ENCODE data around the gene UBE2E2. TPM values are rescaled to one million over a fixed set of nuclear protein-coding genes. Genes with fewer than 3 reads are reported as not detected.

UBE2E2 gene
- total and polyA plus RNA-seq, 2 donors (not counting 1 experiment from before 2014, with no cell fraction given), result 16.0 to 45.0 TPM

- peaks cover 63% of the 10 kb centered on the region for H3K79me2 ChIP-seq (ENCODE audit: control insufficient read depth, insufficient read depth, low read length)
- POLR2A ChIA-PET, result no interaction called here
- H3K9me3 ChIP-seq (ENCODE audit: control extremely low read depth in 1 of 3, control insufficient read depth in 2 of 3, insufficient read depth in 1 of 3, low read length in 2 of 3), result no peaks in the 10 kb centered on the region
- no peak overlapping the region for H3K9ac ChIP-seq (ENCODE audit: low read length)
- no peak overlapping the region for H3K27ac ChIP-seq (ENCODE audit: low read length in 2 of 2)
- H3K4me1 ChIP-seq (ENCODE audit: control insufficient read depth in 2 of 2, insufficient read depth in 2 of 2, low read length in 2 of 2), result peaks cover 7 to 10% of the 10 kb centered on the region in 2 donors
- no peaks in the 10 kb centered on the region for H3K27me3 ChIP-seq (replicated peaks in 1 of 4; ENCODE audit: control extremely low read depth in 1 of 4, control insufficient read depth in 3 of 4, insufficient read depth in 4 of 4, low read length in 3 of 4)
- Mint-ChIP-seq H3K27ac (no peak overlapping the region), H3K27me3 (no peaks in the 10 kb centered on the region), H3K4me1 (peaks cover 40% of the 10 kb centered on the region), H3K4me3 (no peak overlapping the region), H3K9me3 (ENCODE audit: insufficient read depth) (no peaks in the 10 kb centered on the region)
- no peak overlapping the region for H3K4me2 ChIP-seq (replicated peaks; ENCODE audit: low read depth, low read length, poor library complexity, severe bottlenecking)
- H2AFZ ChIP-seq (ENCODE audit: insufficient read depth, low read depth, low read length, poor library complexity, severe bottlenecking), result no peak overlapping the region
- ATAC-seq (ENCODE audit: low read depth) (no peak), DNase-seq (no peak)
- CTCF ChIA-PET, result no interaction called here
- peaks cover 2% of the 10 kb centered on the region for H4K20me1 ChIP-seq (ENCODE audit: control insufficient read depth, insufficient read depth, low read length, poor library complexity, severe bottlenecking)
- no peaks in the 10 kb centered on the region for H3K36me3 ChIP-seq (replicated peaks in 1 of 2; ENCODE audit: control extremely low read depth in 1 of 2, control insufficient read depth in 1 of 2, extremely low read depth in 1 of 2, insufficient read depth in 2 of 2, low read length in 1 of 2)
- H3K4me3 ChIP-seq (ENCODE audit: control extremely low read depth in 1 of 5, extremely low read depth in 1 of 5, insufficient read depth in 1 of 5, low read depth in 2 of 5, low read length in 4 of 5), result no peak overlapping the region
- intact Hi-C loops (cut with micrococcal nuclease), result no loop called here
- TF ChIP-seq CTCF (IDR thresholded peaks at IDR 0.05), result no peak
- no peak for TF ChIP-seq EZH2 (IDR thresholded peaks at IDR 0.05; ENCODE audit: borderline replicate concordance, insufficient read depth, low read depth, low read length, poor library complexity, severe bottlenecking)
- 100% methylated on average over 1 of the region's 3 CpGs for WGBS (ENCODE audit: insufficient coverage)
These were observed 256.3 kb downstream of the UBE2E2 start for GRCh38 chr3:23459465-23459864.

GRCh38 chr3:23459889-23460546 lies 256.9 kb downstream of the UBE2E2 start:
- H3K9me3 Mint-ChIP-seq (ENCODE audit: insufficient read depth), result no peaks in the 10 kb centered on the region
- no peak overlapping the region for H3K27ac Mint-ChIP-seq
- intact Hi-C loops (cut with micrococcal nuclease), result no loop called here
- no peak for TF ChIP-seq CTCF (IDR thresholded peaks at IDR 0.05)
- no peak for TF ChIP-seq EZH2 (IDR thresholded peaks at IDR 0.05; ENCODE audit: borderline replicate concordance, insufficient read depth, low read depth, low read length, poor library complexity, severe bottlenecking)
- Histone ChIP-seq H3K79me2 (ENCODE audit: control insufficient read depth, insufficient read depth, low read length) (peaks cover 58% of the 10 kb centered on the region), H3K4me1 (ENCODE audit: control insufficient read depth in 2 of 2, insufficient read depth in 2 of 2, low read length in 2 of 2) (peaks cover 7 to 10% of the 10 kb centered on the region in 2 donors), H4K20me1 (ENCODE audit: control insufficient read depth, insufficient read depth, low read length, poor library complexity, severe bottlenecking) (no peaks in the 10 kb centered on the region), H2AFZ (ENCODE audit: insufficient read depth, low read depth, low read length, poor library complexity, severe bottlenecking) (no peak overlapping the region), H3K9me3 (ENCODE audit: control extremely low read depth in 1 of 3, control insufficient read depth in 2 of 3, insufficient read depth in 1 of 3, low read length in 2 of 3) (no peaks in the 10 kb centered on the region), H3K9ac (ENCODE audit: low read length) (no peak overlapping the region), H3K27ac (ENCODE audit: low read length in 2 of 2) (no peak overlapping the region), H3K4me3 (ENCODE audit: control extremely low read depth in 1 of 5, extremely low read depth in 1 of 5, insufficient read depth in 1 of 5, low read depth in 2 of 5, low read length in 4 of 5) (no peak overlapping the region), H3K4me2 (replicated peaks; ENCODE audit: low read depth, low read length, poor library complexity, severe bottlenecking) (no peak overlapping the region), H3K36me3 (replicated peaks in 1 of 2; ENCODE audit: control extremely low read depth in 1 of 2, control insufficient read depth in 1 of 2, extremely low read depth in 1 of 2, insufficient read depth in 2 of 2, low read length in 1 of 2) (no peaks in the 10 kb centered on the region), H3K27me3 (replicated peaks in 1 of 4; ENCODE audit: control extremely low read depth in 1 of 4, control insufficient read depth in 3 of 4, insufficient read depth in 4 of 4, low read length in 3 of 4) (no peaks in the 10 kb centered on the region)
- POLR2A ChIA-PET, result no interaction called here
- DNase-seq, result no peak
- H3K4me3 Mint-ChIP-seq, result no peak overlapping the region
- CTCF ChIA-PET, result no interaction called here
- no peaks in the 10 kb centered on the region for H3K27me3 Mint-ChIP-seq
- peaks cover 36% of the 10 kb centered on the region for H3K4me1 Mint-ChIP-seq
- WGBS (ENCODE audit: insufficient coverage), result 100% methylated on average over 1 of the region's 4 CpGs
- no peak for ATAC-seq (ENCODE audit: low read depth)

Data from B cell (primary cell).